Esophagus muscularis mucosa (tissue), 4 donors: ENCODE data around the gene CCDC40.

Experiments
- CTCF ChIP-seq, 3 experiments: fragments of 200-600 bp in 2 of 3; fragments of 450-650 bp in 1 of 3; sonication (generic) in 2 of 3; IDR thresholded peaks; one replicate each; pipeline ENCODE4 v1.5.1; 2017 to 2019; ENCODE audit warnings: antibody characterized with exemption in 3 of 3, mild to moderate bottlenecking in 2 of 3, moderate library complexity in 1 of 3
- EP300 ChIP-seq: sonication (generic); formaldehyde crosslinking; IDR thresholded peaks from one replicate; pipeline ENCODE4 v1.6.1; 2017; ENCODE audit warnings: antibody characterized with exemption
- POLR2A ChIP-seq: fragments of 450-650 bp; IDR thresholded peaks from one replicate; pipeline ENCODE4 v1.6.1; 2017; ENCODE audit warnings: antibody characterized with exemption, moderate library complexity, mild to moderate bottlenecking, low read depth

GRCh38 chr17:80018917-80019651 lies 17.4 kb upstream of the CCDC40 start:
- TF ChIP-seq CTCF (IDR thresholded peaks at IDR 0.05): no peak
- TF ChIP-seq EP300: no peak
- TF ChIP-seq POLR2A: no peak
